Measurements from ENCODE around the gene COG7.

GRCh38 chr16:23478566-23478965 lies 25.6 kb upstream of the COG7 start:
- TF ChIP-seq EZH2 (IDR thresholded peaks at IDR 0.05) (no peak), POLR2AphosphoS5 (IDR thresholded peaks at IDR 0.05; ENCODE audit: borderline replicate concordance, low read depth, low read length) (no peak), FOXP2 (optimal IDR thresholded peaks at IDR 0.05; ENCODE audit: control extremely low read depth, extremely low read length, insufficient read depth) (no peak)

All from SK-N-MC (cell line).